Measurements from ENCODE around the gene BOC. TPM values are rescaled to one million over a fixed set of nuclear protein-coding genes. Genes with fewer than 3 reads are reported as not detected.
"Not testable (repeated sequence)": the region's sequence is repeated elsewhere in the genome, so short reads cannot be mapped to it uniquely, and the experiment has no call there.

BOC gene
- total and polyA plus RNA-seq, 2 donors (not counting 3 experiments of a cell fraction or from before 2014, with no cell fraction given) = 0.07 TPM; not detected in 1

DNA sequence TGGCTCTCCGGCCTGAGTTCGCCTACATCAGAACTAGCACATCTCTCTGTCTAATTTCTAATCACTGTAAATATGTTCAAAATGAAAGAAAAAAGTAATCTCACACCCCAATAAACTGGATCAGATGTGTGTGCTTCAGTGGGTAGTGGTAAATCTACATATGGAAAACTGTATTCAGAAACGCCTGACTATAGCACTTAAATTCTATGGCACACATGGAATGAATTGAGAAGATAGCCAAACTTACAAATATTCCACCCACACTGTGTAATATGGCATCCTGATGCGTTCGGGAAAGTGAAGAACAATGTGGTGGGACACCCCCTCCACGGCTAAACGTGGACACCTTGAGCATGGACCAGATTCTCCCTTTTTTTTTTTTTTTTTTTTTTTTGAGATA lies 40.6 kb upstream of the BOC start:
- Histone ChIP-seq H3K79me2 (ENCODE audit: control insufficient read depth, insufficient read depth, low read length) (no peaks in the 10 kb centered on the region), H3K36me3 (ENCODE audit: control insufficient read depth in 2 of 2, extremely low read depth in 1 of 2, insufficient read depth in 2 of 2, low read length in 2 of 2) (no peaks in the 10 kb centered on the region), H3K4me3 (replicated peaks in 1 of 3; ENCODE audit: insufficient read depth in 1 of 3, low read depth in 1 of 3, low read length in 3 of 3) (no peak overlapping the region), H2AFZ (ENCODE audit: low read depth, low read length) (no peak overlapping the region), H3K4me2 (ENCODE audit: insufficient read depth, low read length) (no peak overlapping the region), H3K9ac (replicated peaks; ENCODE audit: extremely low read depth, insufficient read depth, low read length) (no peak overlapping the region), H3K27ac (ENCODE audit: insufficient read depth, low read depth, low read length) (no peak overlapping the region), H4K20me1 (replicated peaks; ENCODE audit: control insufficient read depth, extremely low read depth, insufficient read depth, low read length) (no peaks in the 10 kb centered on the region), H3K4me1 (ENCODE audit: control insufficient read depth, extremely low read depth, insufficient read depth, low read length) (no peaks in the 10 kb centered on the region), H3K9me3 (replicated peaks; ENCODE audit: control insufficient read depth, insufficient read depth, low read length) (no peaks in the 10 kb centered on the region), H3K9me1 (replicated peaks; ENCODE audit: control insufficient read depth, extremely low read depth, insufficient read depth, low read length) (no peaks in the 10 kb centered on the region), H3K27me3 (ENCODE audit: control insufficient read depth in 2 of 2, insufficient read depth in 2 of 2, low read length in 2 of 2) (peaks cover 0 to 4% of the 10 kb centered on the region in 2 experiments)
- FAIRE-seq = no peak
- ChIA-PET POLR2A (no interaction called here), CTCF (no interaction called here)
- no TSS peak for BruUV-seq (replicated peaks)
- intact Hi-C loops (cut with micrococcal nuclease) = no loop called here
- dilution Hi-C loops (cut with MboI; ENCODE audit: extremely low pct_ligation_motif_present, low sequenced_read_pairs) = no loop called here
- no peak for DNase-seq (ENCODE audit: low read depth, low spot score)
- TF ChIP-seq EZH2 (IDR thresholded peaks at IDR 0.05; ENCODE audit: borderline replicate concordance, low read depth, low read length, severe bottlenecking) (no peak), JUN (IDR thresholded peaks at IDR 0.05; ENCODE audit: borderline replicate concordance, insufficient read depth, insufficient read length, low read depth) (no peak), POLR2AphosphoS5 (IDR thresholded peaks at IDR 0.05; ENCODE audit: insufficient read depth, low read depth, low read length) (no peak), FOS (IDR thresholded peaks at IDR 0.05; ENCODE audit: borderline replicate concordance, insufficient read depth, low read length) (no peak), POLR2A (IDR thresholded peaks at IDR 0.05; ENCODE audit: low read depth, low read length) (no peak), MYC (IDR thresholded peaks at IDR 0.05; ENCODE audit: low read depth, low read length) (no peak), GATA2 (IDR thresholded peaks at IDR 0.05; ENCODE audit: insufficient read depth, insufficient read length, low read depth, low read length) (no peak)
- TF ChIP-seq, protein P1, sequence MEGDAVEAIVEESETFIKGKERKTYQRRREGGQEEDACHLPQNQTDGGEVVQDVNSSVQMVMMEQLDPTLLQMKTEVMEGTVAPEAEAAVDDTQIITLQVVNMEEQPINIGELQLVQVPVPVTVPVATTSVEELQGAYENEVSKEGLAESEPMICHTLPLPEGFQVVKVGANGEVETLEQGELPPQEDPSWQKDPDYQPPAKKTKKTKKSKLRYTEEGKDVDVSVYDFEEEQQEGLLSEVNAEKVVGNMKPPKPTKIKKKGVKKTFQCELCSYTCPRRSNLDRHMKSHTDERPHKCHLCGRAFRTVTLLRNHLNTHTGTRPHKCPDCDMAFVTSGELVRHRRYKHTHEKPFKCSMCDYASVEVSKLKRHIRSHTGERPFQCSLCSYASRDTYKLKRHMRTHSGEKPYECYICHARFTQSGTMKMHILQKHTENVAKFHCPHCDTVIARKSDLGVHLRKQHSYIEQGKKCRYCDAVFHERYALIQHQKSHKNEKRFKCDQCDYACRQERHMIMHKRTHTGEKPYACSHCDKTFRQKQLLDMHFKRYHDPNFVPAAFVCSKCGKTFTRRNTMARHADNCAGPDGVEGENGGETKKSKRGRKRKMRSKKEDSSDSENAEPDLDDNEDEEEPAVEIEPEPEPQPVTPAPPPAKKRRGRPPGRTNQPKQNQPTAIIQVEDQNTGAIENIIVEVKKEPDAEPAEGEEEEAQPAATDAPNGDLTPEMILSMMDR (IDR thresholded peaks at IDR 0.05; ENCODE audit: extremely low read depth in 1 of 2, insufficient read depth in 1 of 2, low read depth in 1 of 2, low read length in 2 of 2) = no peak
- TF ChIP-seq, protein P2, sequence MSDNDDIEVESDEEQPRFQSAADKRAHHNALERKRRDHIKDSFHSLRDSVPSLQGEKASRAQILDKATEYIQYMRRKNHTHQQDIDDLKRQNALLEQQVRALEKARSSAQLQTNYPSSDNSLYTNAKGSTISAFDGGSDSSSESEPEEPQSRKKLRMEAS (IDR thresholded peaks at IDR 0.05; ENCODE audit: insufficient read depth, insufficient read length) = no peak

DNA sequence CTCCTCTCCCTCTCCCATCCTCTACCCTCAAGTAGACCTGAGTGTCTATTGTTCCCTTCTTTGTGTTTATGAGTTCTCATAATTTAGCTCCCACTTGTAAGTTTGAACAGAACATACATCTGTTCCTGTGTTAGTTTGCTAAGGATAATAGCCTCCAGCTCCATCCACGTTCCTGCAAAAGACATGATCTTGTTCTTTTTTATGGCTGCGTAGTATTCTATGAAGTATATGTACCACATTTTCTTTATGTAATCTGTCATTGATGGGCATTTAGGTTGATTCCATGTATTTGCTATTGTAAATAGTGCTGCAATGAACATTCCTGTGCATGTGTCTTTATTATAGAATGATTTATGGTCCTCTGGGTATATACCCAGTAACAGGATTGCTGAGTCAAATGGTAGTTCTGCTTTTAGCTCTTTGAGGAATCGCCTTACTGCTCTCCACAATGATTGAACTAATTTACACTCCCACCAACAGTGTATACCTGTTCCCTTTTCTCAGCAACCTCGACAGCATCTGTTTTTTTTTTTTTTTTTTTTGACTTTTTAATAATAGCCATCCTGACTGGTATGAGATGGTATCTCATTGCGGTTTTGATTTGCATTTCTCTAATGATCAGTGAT lies 39.6 kb upstream of the BOC start:
- H2AFZ ChIP-seq (ENCODE audit: low read depth, low read length); H3K4me1 ChIP-seq (ENCODE audit: control insufficient read depth, extremely low read depth, insufficient read depth, low read length); H3K4me2 ChIP-seq (ENCODE audit: insufficient read depth, low read length); FAIRE-seq; H3K9me3 ChIP-seq (replicated peaks; ENCODE audit: control insufficient read depth, insufficient read depth, low read length); intact Hi-C loops (cut with micrococcal nuclease); H3K79me2 ChIP-seq (ENCODE audit: control insufficient read depth, insufficient read depth, low read length); H3K27me3 ChIP-seq (ENCODE audit: control insufficient read depth in 2 of 2, insufficient read depth in 2 of 2, low read length in 2 of 2); DNase-seq (ENCODE audit: low read depth, low spot score); BruUV-seq (replicated peaks); H4K20me1 ChIP-seq (replicated peaks; ENCODE audit: control insufficient read depth, extremely low read depth, insufficient read depth, low read length); H3K9ac ChIP-seq (replicated peaks; ENCODE audit: extremely low read depth, insufficient read depth, low read length); H3K4me3 ChIP-seq (replicated peaks in 1 of 3; ENCODE audit: insufficient read depth in 1 of 3, low read depth in 1 of 3, low read length in 3 of 3); POLR2A ChIA-PET; H3K9me1 ChIP-seq (replicated peaks; ENCODE audit: control insufficient read depth, extremely low read depth, insufficient read depth, low read length); H3K27ac ChIP-seq (ENCODE audit: insufficient read depth, low read depth, low read length); dilution Hi-C loops (cut with MboI; ENCODE audit: extremely low pct_ligation_motif_present, low sequenced_read_pairs); H3K36me3 ChIP-seq (ENCODE audit: control insufficient read depth in 2 of 2, extremely low read depth in 1 of 2, insufficient read depth in 2 of 2, low read length in 2 of 2): not testable (repeated sequence)
- CTCF ChIA-PET = interaction anchor here (0.7 kb wide), 1 partner anchor 437 kb away, joined by 3 read pairs; no protein-coding TSS in a partner anchor

Data from endothelial cell of umbilical vein (primary cell).